Activated CD8-positive, alpha-beta T cell treated with anti-CD3 and anti-CD28 coated beads for 36 hours (primary cell): ENCODE measurements around the gene PDHX. TPM values are rescaled to one million over a fixed set of nuclear protein-coding genes. Genes with fewer than 3 reads are reported as not detected.

Experiments
- ATAC-seq: fragments of 200-7000 bp; cut with Tn5 transposase; one replicate; pipeline ENCODE4 v1.10.0; 2021; ENCODE audit warnings: mild to moderate bottlenecking, moderate library complexity
- CTCF ChIA-PET: fragments of 350-600 bp; sonication (Branson Sonifier 250); formaldehyde crosslinking; loops from one replicate; lab custom pipeline; 2021; ENCODE audit warnings: antibody characterized with exemption; lab: Charles Lee
- POLR2A ChIA-PET: fragments of 350-600 bp; sonication (Branson Sonifier 250); formaldehyde crosslinking; loops from one replicate; lab custom pipeline; 2021; ENCODE audit warnings: antibody characterized with exemption; lab: Charles Lee
- DNase-seq: peaks from one replicate; pipeline ENCODE4 v3.0.0-alpha.2; 2020
- H3K27ac Mint-ChIP-seq: one replicate; pipeline ENCODE4 v1.8.0; 2021; ENCODE audit warnings: mild to moderate bottlenecking, mixed read lengths
- H3K27me3 Mint-ChIP-seq: one replicate; pipeline ENCODE4 v1.8.0; 2021; ENCODE audit warnings: mixed read lengths
- H3K36me3 Mint-ChIP-seq: one replicate; pipeline ENCODE4 v1.8.0; 2021; ENCODE audit warnings: low read depth, mixed read lengths
- H3K4me1 Mint-ChIP-seq: one replicate; pipeline ENCODE4 v1.8.0; 2021; ENCODE audit warnings: low read depth, mixed read lengths
- H3K4me3 Mint-ChIP-seq: one replicate; pipeline ENCODE4 v1.8.0; 2021; ENCODE audit warnings: mild to moderate bottlenecking, moderate library complexity, mixed read lengths
- H3K9me3 Mint-ChIP-seq: one replicate; pipeline ENCODE4 v1.8.0; 2021; ENCODE audit warnings: mixed read lengths
- CTCF ChIP-seq: fragments of 200-600 bp; IDR thresholded peaks from one replicate; pipeline ENCODE4 v1.8.0; 2022; ENCODE audit warnings: antibody characterized with exemption, mild to moderate bottlenecking
- intact Hi-C: fragments of 100-400 bp; cut with micrococcal nuclease; formaldehyde crosslinking; loops from one replicate; pipeline ENCODE4 v1.10.0; 2022
- total RNA-seq, 2 experiments: library from RNA; stranded (reverse); gene quantifications; one replicate each; pipeline ENCODE4 v1.2.3, GENCODE V29; 2021

The PDHX gene
- total RNA-seq, 2 experiments from 2014 or later: 37.1 to 37.4 TPM

GRCh38 chr11:34926101-34926830 lies 9.8 kb downstream of the PDHX start:
- DNase-seq: no peak
- intact Hi-C loops: loop anchor here (1.0 to 5.0 kb wide), 2 partner anchors 216 to 466 kb away; no protein-coding TSS in a partner anchor
- Mint-ChIP-seq H3K27ac (no peak overlapping the region), H3K27me3 (no peaks in the 10 kb centered on the region), H3K4me3 (no peak overlapping the region), H3K4me1 (peaks cover 18% of the 10 kb centered on the region), H3K36me3 (no peaks in the 10 kb centered on the region), H3K9me3 (no peaks in the 10 kb centered on the region)
- ATAC-seq: peak; percentile 69
- ChIA-PET POLR2A (interaction anchor here (0.6 kb wide), 1 partner anchor 15 kb away, joined by 3 read pairs; no protein-coding TSS in a partner anchor), CTCF (interaction anchor here (0.6 to 9.2 kb wide), 49 partner anchors 7 to 561 kb away, joined by 3 to 144 read pairs (median 4); partner anchors contain the start of genes APIP and PDHX)
- TF ChIP-seq CTCF: peak; percentile 84

- Mint-ChIP-seq H3K27me3 (no peaks in the 10 kb centered on the region), H3K4me3 (no peak overlapping the region), H3K36me3 (no peaks in the 10 kb centered on the region), H3K9me3 (no peaks in the 10 kb centered on the region), H3K27ac (no peak overlapping the region), H3K4me1 (peaks cover 18% of the 10 kb centered on the region)
- POLR2A ChIA-PET: interaction anchor here (0.6 to 1.0 kb wide), 2 partner anchors 15 to 219 kb away, joined by 3 read pairs; no protein-coding TSS in a partner anchor
- intact Hi-C loops: loop anchor here (1.0 to 5.0 kb wide), 2 partner anchors 216 to 466 kb away; no protein-coding TSS in a partner anchor
- ATAC-seq (no peak), DNase-seq (no peak)
- CTCF ChIA-PET: interaction anchor here (0.6 to 9.2 kb wide), 45 partner anchors 8 to 561 kb away, joined by 3 to 144 read pairs (median 4); partner anchors contain the start of genes APIP and PDHX
- TF ChIP-seq CTCF: no peak
Measured at GRCh38 chr11:34926831-34927132, 10.4 kb downstream of the PDHX start.

- intact Hi-C loops: loop anchor here (5.0 kb wide), 1 partner anchor 214 kb away; no protein-coding TSS in a partner anchor
- ChIA-PET POLR2A (interaction anchor here (0.7 kb wide), 1 partner anchor 239 kb away, joined by 3 read pairs; no protein-coding TSS in a partner anchor), CTCF (interaction anchor here (2.5 to 9.2 kb wide), 3 partner anchors 14 to 464 kb away, joined by 6 to 144 read pairs (median 21); no protein-coding TSS in a partner anchor)
- H3K27ac Mint-ChIP-seq: no peak overlapping the region
- DNase-seq (no peak), ATAC-seq (no peak)
- TF ChIP-seq CTCF: no peak
- H3K27me3 Mint-ChIP-seq: no peaks in the 10 kb centered on the region
- H3K4me3 Mint-ChIP-seq: no peak overlapping the region
- no peaks in the 10 kb centered on the region for H3K36me3 Mint-ChIP-seq
- peaks cover 18% of the 10 kb centered on the region for H3K4me1 Mint-ChIP-seq
- no peaks in the 10 kb centered on the region for H3K9me3 Mint-ChIP-seq
Measured at GRCh38 chr11:34928268-34928959, 12.0 kb downstream of the PDHX start.

GRCh38 chr11:34928960-34929680 lies 12.7 kb downstream of the PDHX start:
- POLR2A ChIA-PET: interaction anchor here (0.7 to 1.2 kb wide), 2 partner anchors 19 to 238 kb away, joined by 3 read pairs; no protein-coding TSS in a partner anchor

More at GRCh38 chr11:34928960-34929680, 12.7 kb downstream of the PDHX start:
- H3K27ac Mint-ChIP-seq: no peak overlapping the region
- CTCF ChIA-PET: interaction anchor here (0.9 to 9.2 kb wide), 6 partner anchors 13 to 1330 kb away, joined by 3 to 144 read pairs (median 3); no protein-coding TSS in a partner anchor
- intact Hi-C loops: loop anchor here (5.0 kb wide), 1 partner anchor 213 kb away; no protein-coding TSS in a partner anchor
- no peak for DNase-seq
- no peaks in the 10 kb centered on the region for H3K36me3 Mint-ChIP-seq
- H3K9me3 Mint-ChIP-seq: no peaks in the 10 kb centered on the region
- no peak overlapping the region for H3K4me3 Mint-ChIP-seq
- no peaks in the 10 kb centered on the region for H3K27me3 Mint-ChIP-seq
- H3K4me1 Mint-ChIP-seq: peaks cover 18% of the 10 kb centered on the region
- TF ChIP-seq CTCF: no peak
- ATAC-seq: no peak
